Natural killer cell treated with Interleukin-12 subunit alpha and Interleukin-12 subunit beta and Interleukin-15 and Interleukin-18, amount 100 ng/mL, for 72 hours (primary cell): ENCODE measurements around the gene MUC6. TPM values are rescaled to one million over a fixed set of nuclear protein-coding genes. Genes with fewer than 3 reads are reported as not detected.
A peak's percentile ranks its signal among the peaks of the same experiment; 100 is the strongest.

ENCODE experiments used
- ATAC-seq, 2 donors: fragments of 150-1000 bp; cut with Tn5 transposase in 1 of 2; sonication (Bioruptor Pico), chemical (Tn5 transposase) in 1 of 2; 2 replicates each; pipeline ENCODE4 v1.10.0; 2021
- DNase-seq: peaks from one replicate; pipeline ENCODE4 v3.0.0; 2022; ENCODE audit warnings: low spot score
- H3K27ac Mint-ChIP-seq, 2 donors: 1 replicate in 1 of 2; 2 replicates in 1 of 2; pipeline ENCODE4 v1.8.0; 2022; ENCODE audit warnings: mixed read lengths in 2 of 2, mild to moderate bottlenecking in 1 of 2, moderate library complexity in 1 of 2
- H3K27me3 Mint-ChIP-seq, 2 donors: 1 replicate in 1 of 2; 2 replicates in 1 of 2; pipeline ENCODE4 v1.8.0; 2022; ENCODE audit warnings: mixed read lengths in 2 of 2
- H3K36me3 Mint-ChIP-seq: one replicate; pipeline ENCODE4 v1.8.0; 2022; ENCODE audit warnings: mixed read lengths
- H3K4me1 Mint-ChIP-seq, 2 donors: 1 replicate in 1 of 2; 2 replicates in 1 of 2; pipeline ENCODE4 v1.8.0; 2022; ENCODE audit warnings: low read depth in 2 of 2, mixed read lengths in 2 of 2, mild to moderate bottlenecking in 1 of 2
- H3K4me3 Mint-ChIP-seq: one replicate; pipeline ENCODE4 v1.8.0; 2022; ENCODE audit warnings: mixed read lengths
- H3K9me3 Mint-ChIP-seq: 2 replicates; pipeline ENCODE4 v1.8.0; 2022; ENCODE audit warnings: mixed read lengths
- total RNA-seq, 2 donors: library from RNA; stranded (reverse); gene quantifications; one replicate each; pipeline ENCODE4 v1.2.3, GENCODE V29; 2022

MUC6 gene, protein sequence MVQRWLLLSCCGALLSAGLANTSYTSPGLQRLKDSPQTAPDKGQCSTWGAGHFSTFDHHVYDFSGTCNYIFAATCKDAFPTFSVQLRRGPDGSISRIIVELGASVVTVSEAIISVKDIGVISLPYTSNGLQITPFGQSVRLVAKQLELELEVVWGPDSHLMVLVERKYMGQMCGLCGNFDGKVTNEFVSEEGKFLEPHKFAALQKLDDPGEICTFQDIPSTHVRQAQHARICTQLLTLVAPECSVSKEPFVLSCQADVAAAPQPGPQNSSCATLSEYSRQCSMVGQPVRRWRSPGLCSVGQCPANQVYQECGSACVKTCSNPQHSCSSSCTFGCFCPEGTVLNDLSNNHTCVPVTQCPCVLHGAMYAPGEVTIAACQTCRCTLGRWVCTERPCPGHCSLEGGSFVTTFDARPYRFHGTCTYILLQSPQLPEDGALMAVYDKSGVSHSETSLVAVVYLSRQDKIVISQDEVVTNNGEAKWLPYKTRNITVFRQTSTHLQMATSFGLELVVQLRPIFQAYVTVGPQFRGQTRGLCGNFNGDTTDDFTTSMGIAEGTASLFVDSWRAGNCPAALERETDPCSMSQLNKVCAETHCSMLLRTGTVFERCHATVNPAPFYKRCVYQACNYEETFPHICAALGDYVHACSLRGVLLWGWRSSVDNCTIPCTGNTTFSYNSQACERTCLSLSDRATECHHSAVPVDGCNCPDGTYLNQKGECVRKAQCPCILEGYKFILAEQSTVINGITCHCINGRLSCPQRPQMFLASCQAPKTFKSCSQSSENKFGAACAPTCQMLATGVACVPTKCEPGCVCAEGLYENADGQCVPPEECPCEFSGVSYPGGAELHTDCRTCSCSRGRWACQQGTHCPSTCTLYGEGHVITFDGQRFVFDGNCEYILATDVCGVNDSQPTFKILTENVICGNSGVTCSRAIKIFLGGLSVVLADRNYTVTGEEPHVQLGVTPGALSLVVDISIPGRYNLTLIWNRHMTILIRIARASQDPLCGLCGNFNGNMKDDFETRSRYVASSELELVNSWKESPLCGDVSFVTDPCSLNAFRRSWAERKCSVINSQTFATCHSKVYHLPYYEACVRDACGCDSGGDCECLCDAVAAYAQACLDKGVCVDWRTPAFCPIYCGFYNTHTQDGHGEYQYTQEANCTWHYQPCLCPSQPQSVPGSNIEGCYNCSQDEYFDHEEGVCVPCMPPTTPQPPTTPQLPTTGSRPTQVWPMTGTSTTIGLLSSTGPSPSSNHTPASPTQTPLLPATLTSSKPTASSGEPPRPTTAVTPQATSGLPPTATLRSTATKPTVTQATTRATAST (N-terminal part only)
- not detected for total RNA-seq

GRCh38 chr11:1036303-1036923, at the start of gene MUC6:
Gene MUC6 (minus strand): TSS chr11:1036718. CDS start chr11:1036655, 63 bp downstream.
- no peak for DNase-seq
- H3K27me3 Mint-ChIP-seq, result no peaks in the 10 kb centered on the region
- ATAC-seq, result no peak
- no peak within 1 kb of the TSS for H3K4me3 Mint-ChIP-seq
- H3K36me3 Mint-ChIP-seq, result no peaks in the 10 kb centered on the region
- H3K27ac Mint-ChIP-seq, result no peak within 1 kb of the TSS
- peaks cover 6% of the 10 kb centered on the region for H3K9me3 Mint-ChIP-seq
- peaks cover 0 to 5% of the 10 kb centered on the region in 2 donors for H3K4me1 Mint-ChIP-seq

DNA sequence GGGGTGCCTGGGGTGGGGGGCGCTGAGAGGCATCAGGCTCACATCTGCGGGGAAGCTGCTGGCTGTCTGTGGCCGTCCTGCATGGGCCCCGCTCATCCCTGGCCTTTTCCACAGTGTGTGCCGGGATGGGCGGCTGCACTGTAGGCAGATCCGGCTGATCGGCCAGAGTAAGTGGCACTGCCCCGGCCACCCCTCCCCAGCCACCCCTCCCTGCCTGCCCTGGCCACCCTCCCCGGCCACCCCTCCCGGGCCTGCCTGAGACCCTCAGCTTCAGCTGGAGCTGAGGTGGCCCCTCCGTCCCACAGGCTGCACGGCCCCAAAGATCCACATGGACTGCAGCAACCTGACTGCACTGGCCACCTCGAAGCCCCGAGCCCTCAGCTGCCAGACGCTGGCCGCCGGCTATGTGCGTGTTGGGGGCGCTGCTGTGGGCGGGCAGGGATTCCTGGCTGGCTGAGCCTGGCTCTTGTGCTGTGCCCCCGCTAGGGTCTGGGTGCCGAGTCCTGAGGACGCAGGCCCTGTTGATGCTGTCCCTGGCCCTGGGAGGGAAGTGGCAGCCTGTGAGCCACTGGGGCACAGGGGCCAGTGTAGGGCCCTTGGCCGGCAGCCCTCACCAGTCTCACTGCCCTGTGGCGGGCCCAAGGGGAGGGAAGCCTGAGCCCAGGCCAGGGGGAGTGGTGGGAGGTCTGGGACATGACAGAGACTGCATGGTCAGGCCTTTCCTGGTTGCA, 49.1 kb upstream of the MUC6 start:
- peak; percentile 58 for DNase-seq
- H3K9me3 Mint-ChIP-seq, result no peaks in the 10 kb centered on the region
- no peak overlapping the region for H3K27ac Mint-ChIP-seq
- no peaks in the 10 kb centered on the region for H3K27me3 Mint-ChIP-seq
- no peaks in the 10 kb centered on the region for H3K4me1 Mint-ChIP-seq
- no peaks in the 10 kb centered on the region for H3K36me3 Mint-ChIP-seq
- no peak overlapping the region for H3K4me3 Mint-ChIP-seq
- no peak for ATAC-seq

GRCh38 chr11:1084561-1085439, 48.3 kb upstream of the MUC6 start:
- Mint-ChIP-seq H3K4me1 (no peaks in the 10 kb centered on the region), H3K27ac (no peak overlapping the region), H3K9me3 (no peaks in the 10 kb centered on the region), H3K4me3 (no peak overlapping the region), H3K27me3 (no peaks in the 10 kb centered on the region), H3K36me3 (no peaks in the 10 kb centered on the region)
- ATAC-seq (no peak), DNase-seq (peak; percentile 51)

GRCh38 chr11:1083621-1084551, 47.4 kb upstream of the MUC6 start:
- peak; percentile 51 for DNase-seq
- ATAC-seq, result peak in 1 of 2 donors; percentile 3

DNA sequence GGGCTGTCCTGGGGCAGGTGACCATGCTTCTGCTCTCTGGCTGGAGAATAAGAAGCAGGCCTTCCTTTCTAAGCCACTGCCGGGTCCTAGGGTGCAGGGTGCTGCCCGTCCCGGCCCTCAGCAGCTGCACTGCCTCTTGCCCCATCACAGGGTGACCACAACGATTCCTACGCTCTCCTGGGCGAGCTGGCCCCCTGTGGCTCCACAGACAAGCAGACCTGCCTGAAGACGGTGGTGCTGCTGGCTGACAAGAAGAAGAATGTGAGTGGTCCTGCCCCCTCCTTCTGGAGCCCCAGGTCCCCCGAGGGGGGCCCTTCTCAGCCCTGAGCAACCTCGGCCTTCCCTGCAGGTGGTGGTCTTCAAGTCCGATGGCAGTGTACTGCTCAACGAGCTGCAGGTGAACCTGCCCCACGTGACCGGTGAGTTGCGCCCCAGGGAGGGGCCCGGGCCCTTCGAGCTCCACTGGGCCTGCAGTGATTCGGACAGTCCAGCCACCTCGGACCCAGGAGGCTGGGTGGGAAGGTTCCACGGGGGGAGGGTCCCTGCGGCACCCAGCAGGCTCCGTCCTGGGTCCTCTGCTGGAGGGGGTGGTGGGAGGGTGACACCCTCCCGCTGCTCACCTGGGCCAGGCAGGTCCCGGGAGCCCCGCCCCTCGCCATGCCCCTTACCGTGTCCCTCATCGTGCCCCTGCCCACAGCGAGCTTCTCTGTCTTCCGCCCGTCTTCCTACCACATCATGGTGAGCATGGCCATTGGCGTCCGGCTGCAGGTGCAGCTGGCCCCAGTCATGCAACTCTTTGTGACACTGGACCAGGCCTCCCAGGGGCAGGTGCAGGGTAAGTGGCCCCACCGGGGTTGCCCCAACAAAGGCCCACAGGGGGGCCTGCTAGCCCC, 46.5 kb upstream of the MUC6 start:
- no peak overlapping the region for H3K27ac Mint-ChIP-seq
- peak in 1 of 2 donors; percentile 25 for ATAC-seq
- H3K4me1 Mint-ChIP-seq, result no peaks in the 10 kb centered on the region
- peak; percentile 51 for DNase-seq
- no peak overlapping the region for H3K4me3 Mint-ChIP-seq
- H3K27me3 Mint-ChIP-seq, result no peaks in the 10 kb centered on the region
- H3K36me3 Mint-ChIP-seq, result no peaks in the 10 kb centered on the region
- H3K9me3 Mint-ChIP-seq, result no peaks in the 10 kb centered on the region

More at GRCh38 chr11:1083621-1084551, 47.4 kb upstream of the MUC6 start:
- Mint-ChIP-seq H3K4me3 (no peak overlapping the region), H3K4me1 (no peaks in the 10 kb centered on the region), H3K36me3 (no peaks in the 10 kb centered on the region), H3K27ac (no peak overlapping the region), H3K27me3 (no peaks in the 10 kb centered on the region), H3K9me3 (no peaks in the 10 kb centered on the region)

DNA sequence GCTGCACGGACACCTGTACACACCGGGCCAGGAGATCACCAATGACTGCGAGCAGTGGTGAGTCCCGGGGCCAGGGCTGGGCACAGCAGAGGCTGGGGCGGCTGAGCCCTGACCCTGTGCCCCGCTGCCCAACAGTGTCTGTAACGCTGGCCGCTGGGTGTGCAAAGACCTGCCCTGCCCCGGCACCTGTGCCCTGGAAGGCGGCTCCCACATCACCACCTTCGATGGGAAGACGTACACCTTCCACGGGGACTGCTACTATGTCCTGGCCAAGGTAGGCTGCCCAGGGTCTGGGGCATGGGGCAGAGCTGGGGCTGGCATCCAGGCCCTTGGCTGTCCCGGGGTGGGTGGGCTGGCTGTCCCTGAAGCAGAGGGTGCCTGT, 45.8 kb upstream of the MUC6 start:
- Mint-ChIP-seq H3K27me3 (no peaks in the 10 kb centered on the region), H3K9me3 (no peaks in the 10 kb centered on the region), H3K4me1 (no peaks in the 10 kb centered on the region), H3K27ac (no peak overlapping the region), H3K36me3 (no peaks in the 10 kb centered on the region), H3K4me3 (no peak overlapping the region)
- DNase-seq, result peak; percentile 60
- ATAC-seq, result peak; percentile 38 to 41

DNA sequence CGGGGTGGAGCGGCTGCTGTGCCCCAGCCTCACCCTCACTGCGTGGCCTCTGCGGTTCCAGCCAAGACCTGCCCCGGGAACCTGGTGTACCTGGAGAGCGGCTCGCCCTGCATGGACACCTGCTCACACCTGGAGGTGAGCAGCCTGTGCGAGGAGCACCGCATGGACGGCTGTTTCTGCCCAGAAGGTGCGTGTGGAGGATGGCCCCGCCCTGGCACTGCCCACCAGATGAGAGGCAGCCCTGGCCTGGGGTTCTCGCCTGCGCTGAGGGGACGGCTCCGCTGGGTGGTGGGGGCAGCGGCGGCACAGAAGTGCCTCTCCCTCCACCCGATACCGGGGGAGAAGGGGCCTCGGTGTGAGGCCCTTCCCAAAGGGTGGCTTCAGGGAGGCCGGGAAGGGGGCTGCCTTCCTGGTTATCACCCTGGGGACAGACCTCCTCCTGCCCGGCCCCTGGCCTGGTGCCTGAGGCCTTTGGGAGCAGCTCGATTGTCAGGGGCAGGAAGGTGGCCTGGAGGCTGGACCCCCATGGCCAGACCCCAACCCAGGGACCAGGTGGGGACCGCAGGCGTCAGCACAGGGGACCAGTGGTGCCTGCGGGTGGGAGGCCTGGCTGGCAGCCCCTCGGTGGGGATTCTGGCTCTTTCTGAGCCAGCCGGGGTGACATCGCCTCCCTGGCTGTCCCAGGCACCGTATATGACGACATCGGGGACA, 45.2 kb upstream of the MUC6 start:
- no peak overlapping the region for H3K27ac Mint-ChIP-seq
- no peaks in the 10 kb centered on the region for H3K27me3 Mint-ChIP-seq
- no peaks in the 10 kb centered on the region for H3K9me3 Mint-ChIP-seq
- H3K4me1 Mint-ChIP-seq, result no peaks in the 10 kb centered on the region
- no peaks in the 10 kb centered on the region for H3K36me3 Mint-ChIP-seq
- DNase-seq (peak; percentile 59), ATAC-seq (peak in 1 of 2 donors; percentile 5)
- no peak overlapping the region for H3K4me3 Mint-ChIP-seq

DNA sequence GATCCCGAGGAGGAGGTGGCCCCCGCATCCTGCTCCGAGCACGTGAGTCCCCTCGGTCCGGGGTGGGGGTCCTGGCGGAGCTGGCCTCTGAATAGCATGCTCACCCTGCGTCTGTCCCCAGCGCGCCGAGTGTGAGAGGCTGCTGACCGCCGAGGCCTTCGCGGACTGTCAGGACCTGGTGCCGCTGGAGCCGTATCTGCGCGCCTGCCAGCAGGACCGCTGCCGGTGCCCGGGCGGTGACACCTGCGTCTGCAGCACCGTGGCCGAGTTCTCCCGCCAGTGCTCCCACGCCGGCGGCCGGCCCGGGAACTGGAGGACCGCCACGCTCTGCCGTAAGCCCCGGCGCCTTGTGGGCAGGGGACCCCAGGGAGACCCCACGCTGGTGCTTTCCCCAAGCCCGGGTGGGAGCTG, 41.7 kb upstream of the MUC6 start:
- Mint-ChIP-seq H3K4me1 (no peaks in the 10 kb centered on the region), H3K27me3 (peaks cover 0 to 3% of the 10 kb centered on the region in 2 donors), H3K9me3 (no peaks in the 10 kb centered on the region), H3K27ac (no peak overlapping the region), H3K4me3 (no peak overlapping the region), H3K36me3 (no peaks in the 10 kb centered on the region)
- ATAC-seq (no peak), DNase-seq (peak; percentile 59)

GRCh38 chr11:1077417-1078119, 41.0 kb upstream of the MUC6 start:
- no peak for ATAC-seq
- Mint-ChIP-seq H3K27ac (no peak overlapping the region), H3K9me3 (no peaks in the 10 kb centered on the region), H3K4me1 (no peaks in the 10 kb centered on the region), H3K27me3 (peaks cover 0 to 3% of the 10 kb centered on the region in 2 donors), H3K4me3 (no peak overlapping the region), H3K36me3 (no peaks in the 10 kb centered on the region)
- DNase-seq, result peak; percentile 40

GRCh38 chr11:1077033-1077416, 40.5 kb upstream of the MUC6 start:
- Mint-ChIP-seq H3K9me3 (no peaks in the 10 kb centered on the region), H3K4me1 (no peaks in the 10 kb centered on the region), H3K27ac (no peak overlapping the region), H3K27me3 (peaks cover 0 to 3% of the 10 kb centered on the region in 2 donors), H3K4me3 (no peak overlapping the region), H3K36me3 (no peaks in the 10 kb centered on the region)
- ATAC-seq, result no peak
- peak; percentile 50 for DNase-seq
